PFSK-1 (cell line): Measurements from ENCODE around the gene AREL1.

Source experiments
- FOXP2 ChIP-seq: optimal IDR thresholded peaks from 2 replicates; pipeline ENCODE3; 2011; ENCODE audit warnings: borderline replicate concordance, control low read depth, inconsistent platforms; ENCODE audit not compliant: insufficient read depth; ENCODE audit errors: extremely low read length, extremely low read depth
- POLR2AphosphoS5 ChIP-seq: IDR thresholded peaks from 2 replicates; pipeline ENCODE4 v1.6.1; 2012; ENCODE audit warnings: low read depth, mild to moderate bottlenecking, control low read depth, low read length, moderate library complexity
- REST ChIP-seq, 2 experiments: IDR thresholded peaks; 2 replicates each; pipeline versions ENCODE4 v1.6.1 to v1.8.0; 2011 to 2012; ENCODE audit warnings: low read depth in 2 of 2, low read length in 2 of 2, control low read depth in 1 of 2, inconsistent platforms in 1 of 2, mild to moderate bottlenecking in 1 of 2, moderate library complexity in 1 of 2; ENCODE audit not compliant: insufficient read depth in 1 of 2
- SIN3A ChIP-seq: IDR thresholded peaks from 2 replicates; pipeline ENCODE4 v1.6.1; 2012; ENCODE audit warnings: mild to moderate bottlenecking, low read length, moderate library complexity, borderline replicate concordance; ENCODE audit not compliant: insufficient read depth
- TAF1 ChIP-seq: IDR thresholded peaks from 2 replicates; pipeline ENCODE4 v1.6.1; 2012; ENCODE audit warnings: low read length, control low read depth, borderline replicate concordance; ENCODE audit not compliant: insufficient read depth

The AREL1 gene

DNA sequence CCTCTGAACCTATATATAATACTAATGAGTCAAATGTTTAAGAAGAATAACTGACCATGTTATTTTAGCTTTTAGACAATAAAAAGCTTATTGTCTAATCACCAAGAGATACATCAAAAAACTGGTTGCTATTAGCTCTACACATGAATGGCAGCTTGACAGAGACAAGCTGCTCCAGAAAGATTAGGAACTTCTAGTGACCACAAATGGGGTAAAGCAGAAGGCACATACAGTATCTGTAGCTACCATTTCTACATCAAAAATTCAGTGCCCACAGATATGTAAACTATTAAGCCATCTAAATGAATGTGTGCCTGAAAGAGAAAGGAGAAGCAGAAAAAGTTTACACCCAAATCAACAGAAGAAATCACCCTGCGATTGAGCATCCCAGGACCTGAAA is 2.4 kb downstream of the AREL1 start:
- TF ChIP-seq FOXP2 = no peak
- TF ChIP-seq POLR2AphosphoS5 = no peak
- no peak for TF ChIP-seq SIN3A
- TF ChIP-seq TAF1 = no peak
- no peak for TF ChIP-seq REST (IDR thresholded peaks at IDR 0.05; ENCODE audit: insufficient read depth in 1 of 2, low read depth in 2 of 2, low read length in 2 of 2)

DNA sequence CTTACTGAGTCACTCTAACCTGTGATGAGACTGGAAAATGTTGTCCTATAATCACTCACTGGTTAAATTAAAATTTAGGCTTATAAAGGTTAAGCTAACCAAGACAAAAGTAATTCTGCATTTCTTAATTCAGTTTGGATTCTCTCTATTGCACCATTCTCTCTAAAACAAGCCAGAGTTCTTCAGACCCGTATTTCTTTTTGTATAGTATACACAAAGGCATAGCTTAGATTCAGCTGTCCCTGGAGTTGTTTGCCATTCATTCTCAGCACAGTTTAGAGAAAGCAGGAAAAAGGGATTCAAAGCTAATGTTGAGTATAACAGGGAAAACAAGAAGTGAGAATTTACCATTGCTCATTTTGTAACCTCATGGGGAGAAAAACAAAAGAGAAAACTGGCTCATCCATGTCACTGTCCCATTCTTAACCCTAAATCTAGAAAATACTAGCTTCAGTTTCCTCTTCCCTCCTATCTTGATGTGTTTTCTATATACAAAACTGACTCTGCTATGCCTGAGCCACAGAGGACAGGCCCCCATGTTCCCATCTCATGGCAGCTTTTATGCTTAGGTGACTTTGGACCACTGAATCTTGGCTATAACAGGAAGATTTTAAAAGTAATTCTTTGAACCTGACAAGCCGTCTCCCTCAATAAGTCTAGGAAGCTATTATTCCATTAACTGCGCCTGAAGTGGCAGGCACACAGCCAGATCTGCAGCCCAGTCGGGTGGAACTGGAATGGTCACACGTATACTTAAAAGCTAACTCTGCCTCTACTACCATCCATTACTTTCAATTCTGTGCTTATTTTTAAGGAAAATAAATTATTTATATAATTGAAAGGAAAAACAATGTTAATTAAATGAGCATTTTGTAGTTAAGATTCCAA is 7.0 kb downstream of the AREL1 start:
- TF ChIP-seq TAF1 (no peak), REST (IDR thresholded peaks at IDR 0.05; ENCODE audit: insufficient read depth in 1 of 2, low read depth in 2 of 2, low read length in 2 of 2) (no peak), FOXP2 (no peak), SIN3A (no peak), POLR2AphosphoS5 (no peak)

DNA sequence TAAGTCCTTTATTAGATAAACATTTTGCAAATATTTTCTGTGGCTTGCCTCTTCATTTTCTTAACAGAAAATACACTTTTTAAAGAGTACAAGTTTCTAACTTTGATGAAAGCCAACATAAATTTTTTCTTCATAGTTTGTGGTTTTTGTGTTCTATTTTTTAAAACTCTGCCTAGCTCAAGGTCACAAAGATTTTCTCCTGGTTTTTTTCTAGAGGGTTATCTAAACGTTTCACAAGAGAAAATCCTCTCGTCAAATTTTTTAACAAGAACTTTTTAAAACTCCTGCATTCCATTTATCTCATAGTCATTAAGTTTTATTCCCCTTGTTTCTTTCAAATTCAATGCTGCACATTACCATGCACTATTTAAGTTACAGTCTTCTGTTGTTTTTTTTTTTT is 8.2 kb downstream of the AREL1 start:
- TF ChIP-seq REST (IDR thresholded peaks at IDR 0.05; ENCODE audit: insufficient read depth in 1 of 2, low read depth in 2 of 2, low read length in 2 of 2) (no peak), SIN3A (no peak), TAF1 (no peak), FOXP2 (no peak), POLR2AphosphoS5 (no peak)

GRCh38 chr14:74703043-74703442 is 9.8 kb downstream of the AREL1 start:
- no peak for TF ChIP-seq FOXP2
- no peak for TF ChIP-seq POLR2AphosphoS5
- TF ChIP-seq REST (IDR thresholded peaks at IDR 0.05; ENCODE audit: insufficient read depth in 1 of 2, low read depth in 2 of 2, low read length in 2 of 2) = no peak
- no peak for TF ChIP-seq TAF1
- TF ChIP-seq SIN3A = no peak

DNA sequence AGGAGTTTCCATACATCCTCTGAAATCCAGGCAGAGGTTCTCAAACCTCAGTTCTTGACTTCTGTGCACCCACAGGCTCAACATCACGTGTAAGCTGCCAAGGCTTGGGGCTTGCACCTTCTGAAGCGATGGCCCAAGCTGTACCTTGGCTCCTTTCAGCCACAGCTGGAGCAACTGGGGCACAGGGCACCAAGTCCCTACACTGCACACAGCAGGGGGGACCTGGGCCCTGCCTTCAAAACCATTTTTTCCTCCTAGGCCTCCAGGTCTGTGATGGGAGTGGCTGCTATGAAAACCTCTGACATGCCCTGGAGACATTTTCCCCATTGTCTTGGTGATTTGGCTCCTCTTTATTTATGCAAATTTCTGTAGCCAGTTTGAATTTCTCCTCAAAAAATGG is 10.6 kb downstream of the AREL1 start:
- TF ChIP-seq REST (IDR thresholded peaks at IDR 0.05; ENCODE audit: insufficient read depth in 1 of 2, low read depth in 2 of 2, low read length in 2 of 2) (no peak), POLR2AphosphoS5 (no peak), SIN3A (no peak), FOXP2 (no peak), TAF1 (no peak)
